BLaER1 treated with 17β-estradiol and CSF1 and Interleukin-3, amounts not matched to agents 10 nM and 100 nM (cell line): ENCODE data around the gene L3HYPDH.
A peak's percentile ranks its signal among the peaks of the same experiment; 100 is the strongest.

Experiments used
- H3K27ac ChIP-seq, 11 experiments: shearing (Covaris generic); formaldehyde crosslinking; 2 replicates each; pipeline ENCODE4 v1.8.1; 2022
- H3K27me3 ChIP-seq, 11 experiments: shearing (Covaris generic); formaldehyde crosslinking; 2 replicates each; pipeline ENCODE4 v1.8.1; 2022
- H3K36me3 ChIP-seq, 11 experiments: shearing (Covaris generic); formaldehyde crosslinking; 2 replicates each; pipeline ENCODE4 v1.8.1; 2022
- H3K4me1 ChIP-seq, 10 experiments: shearing (Covaris generic); formaldehyde crosslinking; 2 replicates each; pipeline ENCODE4 v1.8.1; 2022
- H3K4me2 ChIP-seq, 11 experiments: shearing (Covaris generic); formaldehyde crosslinking; 2 replicates each; pipeline ENCODE4 v1.8.1; 2022
- H3K4me3 ChIP-seq, 10 experiments: shearing (Covaris generic); formaldehyde crosslinking; 2 replicates each; pipeline ENCODE4 v1.8.1; 2022
- H3K9ac ChIP-seq, 11 experiments: shearing (Covaris generic); formaldehyde crosslinking; 2 replicates each; pipeline ENCODE4 v1.8.1; 2022
- H3K9me3 ChIP-seq, 11 experiments: shearing (Covaris generic); formaldehyde crosslinking; replicated peaks in 1 of 11; 2 replicates each; pipeline ENCODE4 v1.8.1; 2022
- H4K20me1 ChIP-seq, 11 experiments: shearing (Covaris generic); formaldehyde crosslinking; 2 replicates each; pipeline ENCODE4 v1.8.1; 2022
- Cebpa-rat ChIP-seq, 11 experiments: shearing (Covaris generic); IDR thresholded peaks; 2 replicates each; pipeline ENCODE4 v1.8.1; 2022

The L3HYPDH gene

DNA sequence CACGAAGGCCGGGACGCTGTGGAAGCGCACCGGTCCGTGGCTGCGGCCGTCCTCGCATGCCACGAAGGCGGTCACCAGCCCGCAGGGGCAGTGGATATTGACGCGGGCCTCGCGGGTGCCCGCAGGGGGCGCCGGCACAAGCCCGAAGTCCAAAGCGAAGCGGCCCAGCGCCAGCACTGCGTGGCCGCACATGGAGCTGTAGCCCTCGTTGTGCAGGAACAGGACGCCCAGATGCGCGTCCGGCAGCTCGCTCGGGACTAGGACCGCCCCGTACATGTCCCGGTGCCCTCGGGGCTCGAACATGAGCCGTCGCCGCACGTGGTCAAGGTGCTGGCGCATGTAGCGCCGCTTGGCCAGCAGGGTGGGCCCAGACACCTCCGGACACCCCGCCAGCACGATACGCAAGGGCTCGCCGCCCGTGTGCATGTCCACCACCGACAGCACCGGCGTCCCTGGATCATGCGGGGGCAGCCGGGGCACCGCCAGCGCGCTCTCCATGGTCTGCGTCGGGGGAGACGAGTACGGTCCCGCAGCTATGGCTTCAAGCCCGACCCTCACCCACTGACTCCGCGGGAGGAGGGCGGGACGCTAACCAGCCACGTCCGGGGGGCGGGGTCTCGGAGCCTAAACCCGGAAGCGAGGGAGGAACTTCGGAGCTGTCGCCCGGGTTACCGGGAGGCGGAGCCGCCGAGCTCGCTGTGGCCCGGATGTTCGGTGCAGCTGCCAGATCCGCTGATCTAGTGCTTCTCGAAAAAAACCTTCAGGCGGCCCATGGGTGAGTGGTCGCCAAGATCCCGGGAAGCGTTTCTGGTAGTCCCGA, at the start of gene L3HYPDH, which contains the start of gene JKAMP:
TSS of gene L3HYPDH (minus strand) at position 590 of the 820 bp plus-strand sequence. CDS start at position 498, 92 bp downstream.
TSS of gene JKAMP (plus strand) at position 699 of the 820 bp plus-strand sequence. CDS start at position 772, 73 bp downstream.
- Histone ChIP-seq H3K36me3 (peaks cover 11 to 26% (median 19%) of the 10 kb centered on the region in 11 experiments), H3K27ac (peak within 1 kb of the TSS; percentile 76 to 94 (median 91)), H3K4me2 (peak within 1 kb of the TSS; percentile 85 to 99 (median 97)), H3K27me3 (no peaks in the 10 kb centered on the region), H4K20me1 (peaks cover 0 to 30% (median 12%) of the 10 kb centered on the region in 11 experiments; a peak in 14 of 22 replicates), H3K9me3 (no peaks in the 10 kb centered on the region), H3K9ac (peak within 1 kb of the TSS; percentile 84 to 92 (median 90)), H3K4me1 (peaks cover 47 to 67% (median 56%) of the 10 kb centered on the region in 10 experiments), H3K4me3 (peak within 1 kb of the TSS; percentile 70 to 89 (median 80))
- no peak for TF ChIP-seq Cebpa-rat (IDR thresholded peaks at IDR 0.05)

DNA sequence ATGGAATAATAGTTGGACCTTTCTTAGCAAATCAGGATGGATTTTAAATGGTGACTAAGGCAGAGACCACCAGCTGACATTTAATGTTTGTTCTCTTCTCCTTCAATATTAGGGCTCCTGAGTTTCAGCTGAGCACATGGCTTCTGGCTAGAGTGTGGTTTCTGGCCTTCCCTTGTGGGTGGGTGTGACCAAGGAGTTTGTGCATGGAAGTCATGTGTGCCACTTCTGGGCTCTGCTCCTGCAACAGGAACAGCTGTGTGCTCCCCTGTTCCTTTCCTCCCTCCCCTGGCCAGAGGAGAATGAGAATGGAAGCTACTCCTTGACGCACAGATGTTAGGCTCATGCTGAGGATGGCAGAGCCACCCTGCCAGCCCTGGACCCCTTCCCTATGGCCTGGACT, 48.2 kb upstream of the L3HYPDH start:
- Histone ChIP-seq H3K27ac (no peak overlapping the region), H3K4me3 (no peak overlapping the region), H3K9me3 (peaks cover 6 to 18% (median 12%) of the 10 kb centered on the region in 11 experiments; a peak in 17 of 22 replicates), H3K4me1 (no peaks in the 10 kb centered on the region), H3K4me2 (no peak overlapping the region), H3K27me3 (no peaks in the 10 kb centered on the region), H3K36me3 (no peaks in the 10 kb centered on the region), H3K9ac (no peak overlapping the region), H4K20me1 (no peaks in the 10 kb centered on the region)
- TF ChIP-seq Cebpa-rat (IDR thresholded peaks at IDR 0.05): no peak

- H3K4me2 ChIP-seq: no peak overlapping the region
- H3K4me1 ChIP-seq: no peaks in the 10 kb centered on the region
- TF ChIP-seq Cebpa-rat (IDR thresholded peaks at IDR 0.05): no peak
- H3K27ac ChIP-seq: no peak overlapping the region
- H4K20me1 ChIP-seq: no peaks in the 10 kb centered on the region
- no peak overlapping the region for H3K9ac ChIP-seq
- no peaks in the 10 kb centered on the region for H3K27me3 ChIP-seq
- H3K36me3 ChIP-seq: no peaks in the 10 kb centered on the region
- H3K4me3 ChIP-seq: no peak overlapping the region
- H3K9me3 ChIP-seq: peaks cover 6 to 22% (median 13%) of the 10 kb centered on the region in 11 experiments; a peak in 17 of 22 replicates
Observed at GRCh38 chr14:59530349-59530748, 46.1 kb upstream of the L3HYPDH start.

DNA sequence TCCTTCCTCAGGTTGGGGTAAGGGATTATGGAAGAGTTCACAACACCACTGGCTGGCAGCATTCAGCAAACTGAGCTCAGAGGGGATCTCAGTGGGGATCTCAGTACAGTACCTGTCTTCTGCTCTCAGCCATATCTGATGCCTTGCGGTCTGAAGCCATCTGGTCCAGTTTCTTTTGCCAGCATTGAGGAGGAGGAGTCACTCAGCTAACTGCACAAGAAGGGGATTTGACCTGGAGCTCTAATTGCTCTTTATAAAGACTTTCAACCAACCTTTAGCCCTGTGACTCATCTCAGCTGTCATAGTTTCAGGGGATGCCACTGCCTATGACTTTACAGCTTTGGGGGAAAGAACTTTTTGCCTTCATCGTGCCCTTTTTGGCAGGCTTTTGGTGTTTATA, 45.0 kb upstream of the L3HYPDH start:
- H3K9me3 ChIP-seq: peaks cover 6 to 22% (median 13%) of the 10 kb centered on the region in 11 experiments; a peak in 17 of 22 replicates
- H4K20me1 ChIP-seq: no peaks in the 10 kb centered on the region
- H3K4me3 ChIP-seq: no peak overlapping the region
- H3K9ac ChIP-seq: no peak overlapping the region
- no peak overlapping the region for H3K27ac ChIP-seq
- H3K4me2 ChIP-seq: no peak overlapping the region
- H3K27me3 ChIP-seq: no peaks in the 10 kb centered on the region
- H3K36me3 ChIP-seq: no peaks in the 10 kb centered on the region
- TF ChIP-seq Cebpa-rat (IDR thresholded peaks at IDR 0.05): no peak
- no peaks in the 10 kb centered on the region for H3K4me1 ChIP-seq

GRCh38 chr14:59520224-59520623, 36.0 kb upstream of the L3HYPDH start:
- no peak overlapping the region for H3K4me2 ChIP-seq
- H3K4me3 ChIP-seq: no peak overlapping the region
- TF ChIP-seq Cebpa-rat (IDR thresholded peaks at IDR 0.05): no peak
- H3K9ac ChIP-seq: no peak overlapping the region
- no peaks in the 10 kb centered on the region for H3K36me3 ChIP-seq
- no peaks in the 10 kb centered on the region for H4K20me1 ChIP-seq
- no peaks in the 10 kb centered on the region for H3K4me1 ChIP-seq
- H3K9me3 ChIP-seq: no peaks in the 10 kb centered on the region
- H3K27me3 ChIP-seq: no peaks in the 10 kb centered on the region
- H3K27ac ChIP-seq: no peak overlapping the region

DNA sequence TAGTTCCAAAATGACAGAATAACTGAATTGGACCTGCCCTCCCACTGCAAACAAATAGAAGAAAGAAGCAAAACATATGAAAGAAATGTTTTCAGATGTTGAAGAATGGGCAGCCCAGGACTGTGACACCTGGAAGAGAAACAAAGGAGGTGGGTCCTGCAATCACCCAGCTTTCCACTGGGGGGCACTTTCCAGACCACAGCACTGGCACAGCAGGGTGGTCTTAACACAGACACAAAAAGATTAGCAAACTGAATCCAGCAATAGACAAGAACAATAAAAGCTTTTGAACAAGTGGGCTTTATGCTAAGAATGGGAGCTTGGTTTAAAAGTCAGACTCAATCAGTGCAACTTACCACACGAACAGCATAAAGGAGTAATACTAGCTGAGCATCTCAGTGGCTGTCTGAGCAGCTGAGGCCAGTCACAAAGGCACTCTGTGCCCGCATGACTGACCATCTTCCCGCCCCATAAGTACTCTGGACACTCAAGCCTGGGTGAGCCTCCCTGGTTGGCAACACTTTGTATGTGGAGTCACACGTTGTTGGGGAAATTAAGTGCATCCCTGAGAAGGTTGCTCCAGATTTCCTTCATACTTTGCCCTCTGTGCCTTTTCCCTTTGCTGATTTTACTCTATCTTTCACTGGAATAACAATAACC, 27.8 kb upstream of the L3HYPDH start:
- no peak overlapping the region for H3K4me3 ChIP-seq
- H4K20me1 ChIP-seq: peaks cover 0 to 4% (median 0%) of the 10 kb centered on the region in 11 experiments; a peak in 1 of 22 replicates
- H3K4me2 ChIP-seq: no peak overlapping the region
- H3K9ac ChIP-seq: no peak overlapping the region
- no peaks in the 10 kb centered on the region for H3K27me3 ChIP-seq
- no peak overlapping the region for H3K27ac ChIP-seq
- H3K36me3 ChIP-seq: no peaks in the 10 kb centered on the region
- no peaks in the 10 kb centered on the region for H3K4me1 ChIP-seq
- 0 out of 22 replicates have a peak, but pooled peaks cover 0 to 5% (median 0%) of the 10 kb centered on the region in 11 experiments for H3K9me3 ChIP-seq
- no peak for TF ChIP-seq Cebpa-rat (IDR thresholded peaks at IDR 0.05)

DNA sequence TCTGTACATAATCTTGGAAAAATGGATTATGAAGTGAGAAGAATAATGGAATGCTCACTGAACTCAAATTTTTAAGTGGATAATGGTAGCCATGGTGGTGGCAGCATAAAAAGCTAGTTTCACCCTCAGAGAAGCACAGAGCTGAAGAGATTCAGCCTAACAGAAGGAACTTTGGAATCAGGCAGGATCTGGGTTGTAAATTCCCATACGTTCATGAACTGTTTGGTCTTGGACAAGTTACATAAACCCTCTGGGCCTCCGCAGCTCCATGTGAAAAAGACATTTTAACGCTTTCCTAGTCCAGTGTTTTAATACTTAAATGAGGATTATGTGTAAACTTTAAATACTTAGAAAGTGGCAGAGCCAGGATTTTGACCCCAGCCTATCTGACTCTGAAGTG, 26.8 kb upstream of the L3HYPDH start:
- no peak for TF ChIP-seq Cebpa-rat (IDR thresholded peaks at IDR 0.05)
- H3K9me3 ChIP-seq: 0 out of 22 replicates have a peak, but pooled peaks cover 0 to 5% (median 0%) of the 10 kb centered on the region in 11 experiments
- H3K27ac ChIP-seq: no peak overlapping the region
- H3K9ac ChIP-seq: no peak overlapping the region
- H3K4me1 ChIP-seq: no peaks in the 10 kb centered on the region
- peaks cover 0 to 5% (median 0%) of the 10 kb centered on the region in 11 experiments; a peak in 1 of 22 replicates for H3K36me3 ChIP-seq
- H3K4me2 ChIP-seq: no peak overlapping the region
- no peaks in the 10 kb centered on the region for H3K27me3 ChIP-seq
- H4K20me1 ChIP-seq: peaks cover 0 to 4% (median 0%) of the 10 kb centered on the region in 11 experiments; a peak in 1 of 22 replicates
- H3K4me3 ChIP-seq: no peak overlapping the region

- Histone ChIP-seq H3K36me3 (peaks cover 0 to 9% (median under 1%) of the 10 kb centered on the region in 11 experiments; a peak in 6 of 22 replicates), H3K9ac (no peak overlapping the region), H3K4me3 (no peak overlapping the region), H3K4me1 (no peaks in the 10 kb centered on the region; a peak in 1 of 20 replicates), H3K27ac (no peak overlapping the region), H3K9me3 (0 out of 22 replicates have a peak, but pooled peaks cover 0 to 5% (median 0%) of the 10 kb centered on the region in 11 experiments), H4K20me1 (peaks cover 0 to 4% (median 0%) of the 10 kb centered on the region in 11 experiments; a peak in 1 of 22 replicates), H3K27me3 (no peaks in the 10 kb centered on the region), H3K4me2 (no peak overlapping the region)
- TF ChIP-seq Cebpa-rat (IDR thresholded peaks at IDR 0.05): no peak
Observed at GRCh38 chr14:59510001-59510400, 25.8 kb upstream of the L3HYPDH start.

DNA sequence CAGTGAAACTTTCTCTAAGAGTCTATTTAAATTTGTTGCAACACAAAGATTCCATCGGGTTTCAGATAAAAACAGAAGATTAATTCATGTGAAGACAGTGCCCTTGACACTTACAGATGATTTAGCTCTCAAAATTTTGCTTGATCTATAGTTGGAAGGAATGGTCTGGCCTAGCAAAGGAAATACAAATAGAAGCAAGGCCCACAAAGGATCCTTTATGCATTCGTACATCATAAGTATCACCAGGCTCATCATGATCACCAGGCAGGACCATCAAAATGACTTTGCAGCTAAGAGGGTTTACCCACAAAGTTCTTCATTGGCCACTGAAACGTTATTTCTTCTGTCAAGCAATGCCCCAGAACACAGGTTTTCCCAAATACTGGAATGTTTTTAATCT, 24.9 kb upstream of the L3HYPDH start:
- H3K4me2 ChIP-seq: no peak overlapping the region
- no peak for TF ChIP-seq Cebpa-rat (IDR thresholded peaks at IDR 0.05)
- H3K4me3 ChIP-seq: no peak overlapping the region
- peaks cover 0 to 4% (median 0%) of the 10 kb centered on the region in 11 experiments; a peak in 1 of 22 replicates for H4K20me1 ChIP-seq
- H3K4me1 ChIP-seq: peaks cover 0 to 4% (median 0%) of the 10 kb centered on the region in 10 experiments; a peak in 1 of 20 replicates
- no peak overlapping the region for H3K9ac ChIP-seq
- 0 out of 22 replicates have a peak, but pooled peaks cover 0 to 5% (median 0%) of the 10 kb centered on the region in 11 experiments for H3K9me3 ChIP-seq
- H3K27me3 ChIP-seq: no peaks in the 10 kb centered on the region
- H3K36me3 ChIP-seq: peaks cover 1 to 18% (median 7%) of the 10 kb centered on the region in 11 experiments; a peak in 17 of 22 replicates
- no peak overlapping the region for H3K27ac ChIP-seq
